Stimulated activated memory B cell treated with anti-CD40 and anti-IgM and Interleukin-4, amounts not matched to agents 10 μg/mL and 1 μg/mL and 100 μg/mL, for 72 hours (primary cell): ENCODE measurements around the gene MXD1.

Source experiments
- ATAC-seq: fragments of 150-1000 bp; cut with Tn5 transposase; 2 replicates; pipeline ENCODE4 v1.10.0; 2021
- H3K27ac Mint-ChIP-seq: one replicate; pipeline ENCODE4 v1.8.0; 2022; ENCODE audit warnings: mild to moderate bottlenecking, mixed read lengths
- H3K27me3 Mint-ChIP-seq: one replicate; pipeline ENCODE4 v1.8.0; 2022; ENCODE audit warnings: mixed read lengths
- H3K36me3 Mint-ChIP-seq: one replicate; pipeline ENCODE4 v1.8.0; 2022; ENCODE audit warnings: mixed read lengths
- H3K4me1 Mint-ChIP-seq: one replicate; pipeline ENCODE4 v1.8.0; 2022; ENCODE audit warnings: mixed read lengths
- H3K4me3 Mint-ChIP-seq: one replicate; pipeline ENCODE4 v1.8.0; 2022; ENCODE audit warnings: mild to moderate bottlenecking, moderate library complexity, mixed read lengths
- H3K9me3 Mint-ChIP-seq: one replicate; pipeline ENCODE4 v1.8.0; 2022; ENCODE audit warnings: mixed read lengths

The MXD1 gene

GRCh38 chr2:69975136-69975852 is 60.4 kb downstream of the MXD1 start:
- Mint-ChIP-seq H3K4me3 (no peak overlapping the region), H3K9me3 (no peaks in the 10 kb centered on the region), H3K27me3 (no peaks in the 10 kb centered on the region), H3K4me1 (no peaks in the 10 kb centered on the region), H3K27ac (no peak overlapping the region), H3K36me3 (no peaks in the 10 kb centered on the region)
- ATAC-seq, result no peak

GRCh38 chr2:69975853-69976462 is 61.0 kb downstream of the MXD1 start:
- no peak for ATAC-seq
- Mint-ChIP-seq H3K4me3 (no peak overlapping the region), H3K36me3 (no peaks in the 10 kb centered on the region), H3K9me3 (no peaks in the 10 kb centered on the region), H3K27ac (no peak overlapping the region), H3K27me3 (no peaks in the 10 kb centered on the region), H3K4me1 (no peaks in the 10 kb centered on the region)

- no peak overlapping the region for H3K4me3 Mint-ChIP-seq
- ATAC-seq, result no peak
- H3K27me3 Mint-ChIP-seq, result no peaks in the 10 kb centered on the region
- no peaks in the 10 kb centered on the region for H3K9me3 Mint-ChIP-seq
- H3K36me3 Mint-ChIP-seq, result no peaks in the 10 kb centered on the region
- no peak overlapping the region for H3K27ac Mint-ChIP-seq
- H3K4me1 Mint-ChIP-seq, result no peaks in the 10 kb centered on the region
Measured at GRCh38 chr2:69977186-69977585, 62.3 kb downstream of the MXD1 start.

- ATAC-seq, result no peak
- H3K36me3 Mint-ChIP-seq, result no peaks in the 10 kb centered on the region
- H3K4me3 Mint-ChIP-seq, result no peak overlapping the region
- no peaks in the 10 kb centered on the region for H3K9me3 Mint-ChIP-seq
- no peaks in the 10 kb centered on the region for H3K27me3 Mint-ChIP-seq
- H3K27ac Mint-ChIP-seq, result no peak overlapping the region
- H3K4me1 Mint-ChIP-seq, result no peaks in the 10 kb centered on the region
Measured at GRCh38 chr2:69977906-69978482, 63.1 kb downstream of the MXD1 start.

- no peak overlapping the region for H3K4me3 Mint-ChIP-seq
- H3K27ac Mint-ChIP-seq, result no peak overlapping the region
- H3K4me1 Mint-ChIP-seq, result no peaks in the 10 kb centered on the region
- no peaks in the 10 kb centered on the region for H3K9me3 Mint-ChIP-seq
- no peak for ATAC-seq
- H3K36me3 Mint-ChIP-seq, result no peaks in the 10 kb centered on the region
- no peaks in the 10 kb centered on the region for H3K27me3 Mint-ChIP-seq
Measured at GRCh38 chr2:69979902-69980807, 65.2 kb downstream of the MXD1 start.

GRCh38 chr2:69983392-69983966 is 68.6 kb downstream of the MXD1 start:
- H3K36me3 Mint-ChIP-seq, result no peaks in the 10 kb centered on the region
- peaks cover 5% of the 10 kb centered on the region for H3K4me1 Mint-ChIP-seq
- ATAC-seq, result no peak
- no peak overlapping the region for H3K27ac Mint-ChIP-seq
- no peaks in the 10 kb centered on the region for H3K27me3 Mint-ChIP-seq
- H3K9me3 Mint-ChIP-seq, result no peaks in the 10 kb centered on the region
- no peak overlapping the region for H3K4me3 Mint-ChIP-seq

GRCh38 chr2:69985216-69985615 is 70.3 kb downstream of the MXD1 start:
- Mint-ChIP-seq H3K36me3 (no peaks in the 10 kb centered on the region), H3K9me3 (no peaks in the 10 kb centered on the region), H3K4me1 (peaks cover 6% of the 10 kb centered on the region), H3K4me3 (no peak overlapping the region), H3K27me3 (no peaks in the 10 kb centered on the region), H3K27ac (no peak overlapping the region)
- ATAC-seq, result no peak

- no peaks in the 10 kb centered on the region for H3K27me3 Mint-ChIP-seq
- H3K36me3 Mint-ChIP-seq, result peaks cover under 1% of the 10 kb centered on the region
- no peak for ATAC-seq
- H3K4me3 Mint-ChIP-seq, result no peak overlapping the region
- no peaks in the 10 kb centered on the region for H3K9me3 Mint-ChIP-seq
- no peak overlapping the region for H3K27ac Mint-ChIP-seq
- peaks cover 6% of the 10 kb centered on the region for H3K4me1 Mint-ChIP-seq
Measured at GRCh38 chr2:69985688-69986087, 70.8 kb downstream of the MXD1 start.

GRCh38 chr2:69986691-69987090 is 71.8 kb downstream of the MXD1 start:
- Mint-ChIP-seq H3K27ac (no peak overlapping the region), H3K4me3 (no peak overlapping the region), H3K4me1 (peaks cover 6% of the 10 kb centered on the region), H3K9me3 (no peaks in the 10 kb centered on the region), H3K27me3 (no peaks in the 10 kb centered on the region), H3K36me3 (peaks cover 9% of the 10 kb centered on the region)
- no peak for ATAC-seq

GRCh38 chr2:69988086-69988635 is 73.3 kb downstream of the MXD1 start:
- peaks cover 6% of the 10 kb centered on the region for H3K4me1 Mint-ChIP-seq
- H3K9me3 Mint-ChIP-seq, result no peaks in the 10 kb centered on the region
- ATAC-seq, result no peak
- no peak overlapping the region for H3K27ac Mint-ChIP-seq
- H3K27me3 Mint-ChIP-seq, result no peaks in the 10 kb centered on the region
- H3K36me3 Mint-ChIP-seq, result peaks cover 20% of the 10 kb centered on the region
- no peak overlapping the region for H3K4me3 Mint-ChIP-seq

GRCh38 chr2:69989009-69989408 is 74.1 kb downstream of the MXD1 start:
- Mint-ChIP-seq H3K36me3 (peaks cover 27% of the 10 kb centered on the region), H3K27ac (no peak overlapping the region), H3K27me3 (no peaks in the 10 kb centered on the region), H3K9me3 (no peaks in the 10 kb centered on the region), H3K4me1 (peaks cover 6% of the 10 kb centered on the region), H3K4me3 (no peak overlapping the region)
- ATAC-seq, result no peak

GRCh38 chr2:69989441-69990105 is 74.7 kb downstream of the MXD1 start:
- Mint-ChIP-seq H3K4me3 (no peak overlapping the region), H3K9me3 (no peaks in the 10 kb centered on the region)
- ATAC-seq, result no peak

More at GRCh38 chr2:69989441-69990105, 74.7 kb downstream of the MXD1 start:
- Mint-ChIP-seq H3K36me3 (peaks cover 32% of the 10 kb centered on the region), H3K4me1 (peaks cover 6% of the 10 kb centered on the region), H3K27ac (no peak overlapping the region), H3K27me3 (no peaks in the 10 kb centered on the region)
